ENCODE results near the gene ASTN2.

- no peak for TF ChIP-seq CTCF (conservative IDR thresholded peaks at IDR 0.05; ENCODE audit: low read length)
- no peak for TF ChIP-seq EZH2phosphoT487 (IDR thresholded peaks at IDR 0.05; ENCODE audit: borderline replicate concordance, low read depth, low read length)
Observed at GRCh38 chr9:117180896-117181445, 233.9 kb downstream of the ASTN2 start.
